Activated naive CD8-positive, alpha-beta T cell treated with anti-CD3 and anti-CD28 coated beads for 36 hours (primary cell): ENCODE measurements around the gene BATF. TPM values are rescaled to one million over a fixed set of nuclear protein-coding genes. Genes with fewer than 3 reads are reported as not detected.
"Not testable (repeated sequence)": the region's sequence is repeated elsewhere in the genome, so short reads cannot be mapped to it uniquely, and the experiment has no call there.

Experiments
- DNase-seq: peaks from one replicate; pipeline ENCODE4 v3.0.0; 2021
- H3K27ac Mint-ChIP-seq: one replicate; pipeline ENCODE4 v1.8.0; 2022; ENCODE audit warnings: mild to moderate bottlenecking, moderate library complexity, mixed read lengths
- H3K27me3 Mint-ChIP-seq: one replicate; pipeline ENCODE4 v1.8.0; 2022; ENCODE audit warnings: mild to moderate bottlenecking, mixed read lengths
- H3K36me3 Mint-ChIP-seq: one replicate; pipeline ENCODE4 v1.8.0; 2021; ENCODE audit warnings: mild to moderate bottlenecking, mixed read lengths
- H3K4me1 Mint-ChIP-seq: one replicate; pipeline ENCODE4 v1.8.0; 2021; ENCODE audit warnings: mixed read lengths
- H3K4me3 Mint-ChIP-seq: one replicate; pipeline ENCODE4 v1.8.0; 2022; ENCODE audit warnings: mild to moderate bottlenecking, moderate library complexity, mixed read lengths
- H3K9me3 Mint-ChIP-seq: one replicate; pipeline ENCODE4 v1.8.0; 2022; ENCODE audit warnings: mixed read lengths
- total RNA-seq, 2 experiments: library from RNA; stranded (reverse); gene quantifications; one replicate each; pipeline ENCODE4 v1.2.3, GENCODE V29; 2021

Gene BATF
- total RNA-seq: 10 to 100 TPM; 46.2 to 47.9 TPM

- Mint-ChIP-seq H3K27me3 (no peaks in the 10 kb centered on the region), H3K4me1 (peaks cover 65% of the 10 kb centered on the region), H3K36me3 (peaks cover 43% of the 10 kb centered on the region), H3K27ac (peak within 1 kb of the TSS; percentile 98), H3K4me3 (peak within 1 kb of the TSS; percentile 99), H3K9me3 (no peaks in the 10 kb centered on the region)
- DNase-seq: peak; percentile 70
Observed at GRCh38 chr14:75522224-75522982, at the start of gene BATF. TSS of gene BATF (plus strand) at chr14:75522469. CDS start at chr14:75522683, 214 bp downstream.

GRCh38 chr14:75474127-75474526 is 48.1 kb upstream of the BATF start:
- H3K36me3 Mint-ChIP-seq, H3K9me3 Mint-ChIP-seq, H3K27ac Mint-ChIP-seq, DNase-seq, H3K4me3 Mint-ChIP-seq, H3K27me3 Mint-ChIP-seq, H3K4me1 Mint-ChIP-seq: not testable (repeated sequence)

- Mint-ChIP-seq H3K4me1 (no peaks in the 10 kb centered on the region), H3K4me3 (no peak overlapping the region), H3K36me3 (no peaks in the 10 kb centered on the region), H3K27me3 (peaks cover 8% of the 10 kb centered on the region), H3K27ac (no peak overlapping the region), H3K9me3 (no peaks in the 10 kb centered on the region)
- DNase-seq: no peak
Observed at GRCh38 chr14:75476274-75476995, 45.8 kb upstream of the BATF start.

GRCh38 chr14:75477881-75478280 is 44.4 kb upstream of the BATF start:
- Mint-ChIP-seq H3K27ac (no peak overlapping the region), H3K4me1 (no peaks in the 10 kb centered on the region), H3K9me3 (no peaks in the 10 kb centered on the region), H3K27me3 (peaks cover 8% of the 10 kb centered on the region), H3K4me3 (no peak overlapping the region), H3K36me3 (no peaks in the 10 kb centered on the region)
- DNase-seq: no peak

- H3K36me3 Mint-ChIP-seq: no peaks in the 10 kb centered on the region
- peaks cover 8% of the 10 kb centered on the region for H3K27me3 Mint-ChIP-seq
- DNase-seq: no peak
- no peaks in the 10 kb centered on the region for H3K9me3 Mint-ChIP-seq
- H3K4me3 Mint-ChIP-seq: no peak overlapping the region
- H3K4me1 Mint-ChIP-seq: no peaks in the 10 kb centered on the region
- no peak overlapping the region for H3K27ac Mint-ChIP-seq
Observed at GRCh38 chr14:75479770-75480600, 42.3 kb upstream of the BATF start.

- Mint-ChIP-seq H3K9me3 (no peaks in the 10 kb centered on the region), H3K36me3 (no peaks in the 10 kb centered on the region), H3K4me1 (peaks cover 10% of the 10 kb centered on the region), H3K4me3 (no peak overlapping the region), H3K27ac (no peak overlapping the region), H3K27me3 (peaks cover 22% of the 10 kb centered on the region)
- no peak for DNase-seq
Observed at GRCh38 chr14:75482366-75482765, 39.9 kb upstream of the BATF start.

GRCh38 chr14:75484711-75485429 is 37.4 kb upstream of the BATF start:
- no peaks in the 10 kb centered on the region for H3K9me3 Mint-ChIP-seq
- H3K36me3 Mint-ChIP-seq: no peaks in the 10 kb centered on the region
- peaks cover 15% of the 10 kb centered on the region for H3K27me3 Mint-ChIP-seq
- peaks cover 19% of the 10 kb centered on the region for H3K4me1 Mint-ChIP-seq
- H3K27ac Mint-ChIP-seq: no peak overlapping the region
- H3K4me3 Mint-ChIP-seq: no peak overlapping the region
- DNase-seq: no peak

- Mint-ChIP-seq H3K36me3 (no peaks in the 10 kb centered on the region), H3K4me1 (peaks cover 19% of the 10 kb centered on the region), H3K27me3 (peaks cover 14% of the 10 kb centered on the region), H3K9me3 (no peaks in the 10 kb centered on the region), H3K4me3 (no peak overlapping the region), H3K27ac (no peak overlapping the region)
- no peak for DNase-seq
Observed at GRCh38 chr14:75486318-75486717, 36.0 kb upstream of the BATF start.

GRCh38 chr14:75487155-75487671 is 35.1 kb upstream of the BATF start:
- peaks cover 14% of the 10 kb centered on the region for H3K27me3 Mint-ChIP-seq
- peaks cover 19% of the 10 kb centered on the region for H3K4me1 Mint-ChIP-seq
- no peak overlapping the region for H3K4me3 Mint-ChIP-seq
- peak; percentile 19 for DNase-seq
- no peaks in the 10 kb centered on the region for H3K9me3 Mint-ChIP-seq
- no peaks in the 10 kb centered on the region for H3K36me3 Mint-ChIP-seq
- H3K27ac Mint-ChIP-seq: peak overlapping the region; percentile 34

- no peak overlapping the region for H3K27ac Mint-ChIP-seq
Observed at GRCh38 chr14:75489480-75489837, 32.8 kb upstream of the BATF start.

GRCh38 chr14:75491376-75491978 is 30.8 kb upstream of the BATF start:
- Mint-ChIP-seq H3K4me3 (no peak overlapping the region), H3K4me1 (peaks cover 41% of the 10 kb centered on the region), H3K27ac (no peak overlapping the region), H3K27me3 (no peaks in the 10 kb centered on the region), H3K9me3 (no peaks in the 10 kb centered on the region), H3K36me3 (no peaks in the 10 kb centered on the region)
- no peak for DNase-seq

More at GRCh38 chr14:75489480-75489837, 32.8 kb upstream of the BATF start:
- Mint-ChIP-seq H3K4me1 (peaks cover 35% of the 10 kb centered on the region), H3K9me3 (no peaks in the 10 kb centered on the region), H3K4me3 (no peak overlapping the region), H3K27me3 (peaks cover 14% of the 10 kb centered on the region), H3K36me3 (no peaks in the 10 kb centered on the region)
- no peak for DNase-seq

GRCh38 chr14:75492832-75493591 is 29.3 kb upstream of the BATF start:
- Mint-ChIP-seq H3K27ac (peak overlapping the region; percentile 67), H3K4me3 (no peak overlapping the region), H3K36me3 (no peaks in the 10 kb centered on the region), H3K9me3 (no peaks in the 10 kb centered on the region), H3K27me3 (no peaks in the 10 kb centered on the region), H3K4me1 (peaks cover 44% of the 10 kb centered on the region)
- no peak for DNase-seq

GRCh38 chr14:75493592-75494087 is 28.6 kb upstream of the BATF start:
- H3K9me3 Mint-ChIP-seq: no peaks in the 10 kb centered on the region
- peaks cover 43% of the 10 kb centered on the region for H3K4me1 Mint-ChIP-seq
- H3K27ac Mint-ChIP-seq: no peak overlapping the region
- H3K4me3 Mint-ChIP-seq: no peak overlapping the region
- H3K27me3 Mint-ChIP-seq: no peaks in the 10 kb centered on the region
- no peak for DNase-seq
- H3K36me3 Mint-ChIP-seq: no peaks in the 10 kb centered on the region
